GM20431 (cell line): ENCODE data around the gene CHAF1A.

Source experiments
- in situ Hi-C: fragments of 300-500 bp; cut with MseI, MboI; formaldehyde crosslinking; loops from one replicate; pipeline ENCODE4 v1.15.0; 2020; ENCODE audit warnings: low sequenced_read_pairs; ENCODE audit not compliant: unreplicated experiment

Gene CHAF1A

GRCh38 chr19:4449639-4450028 is 47.2 kb downstream of the CHAF1A start:
- in situ Hi-C loops = no loop called here

- in situ Hi-C loops = no loop called here
Measured at GRCh38 chr19:4452230-4452990, 50.0 kb downstream of the CHAF1A start.

- in situ Hi-C loops = no loop called here
Measured at GRCh38 chr19:4453232-4454179, 51.1 kb downstream of the CHAF1A start.

- in situ Hi-C loops = no loop called here
Measured at GRCh38 chr19:4454747-4455718, 52.6 kb downstream of the CHAF1A start.

- in situ Hi-C loops = no loop called here
Measured at GRCh38 chr19:4455719-4456475, 53.5 kb downstream of the CHAF1A start.

GRCh38 chr19:4456476-4456842 is 54.0 kb downstream of the CHAF1A start:
- in situ Hi-C loops = no loop called here

GRCh38 chr19:4456843-4457653 is 54.6 kb downstream of the CHAF1A start:
- in situ Hi-C loops = no loop called here

- in situ Hi-C loops = no loop called here
Measured at GRCh38 chr19:4457654-4458395, 55.4 kb downstream of the CHAF1A start, which contains the start of gene UBXN6. TSS of gene UBXN6 (minus strand) at chr19:4457794. CDS start at chr19:4457697, 97 bp downstream.

GRCh38 chr19:4464815-4465581 is 62.6 kb downstream of the CHAF1A start:
- in situ Hi-C loops = no loop called here

- in situ Hi-C loops = no loop called here
Measured at GRCh38 chr19:4467835-4468234, 65.4 kb downstream of the CHAF1A start.

GRCh38 chr19:4471403-4472173 is 69.1 kb downstream of the CHAF1A start:
- in situ Hi-C loops = no loop called here

- in situ Hi-C loops = no loop called here
Measured at GRCh38 chr19:4472174-4472974, 69.9 kb downstream of the CHAF1A start, which contains the start of gene HDGFL2. TSS of gene HDGFL2 (plus strand) at chr19:4472297. CDS start at chr19:4472351, 54 bp downstream.

- in situ Hi-C loops = no loop called here
Measured at GRCh38 chr19:4473011-4473762, 70.7 kb downstream of the CHAF1A start.

GRCh38 chr19:4473763-4474513 is 71.5 kb downstream of the CHAF1A start:
- in situ Hi-C loops = no loop called here
